HTR-8/SVneo (cell line): ENCODE data around the gene BPTF.
A peak's percentile ranks its signal among the peaks of the same experiment; 100 is the strongest.
"Not testable (repeated sequence)": the region's sequence is repeated elsewhere in the genome, so short reads cannot be mapped to it uniquely, and the experiment has no call there.

Source experiments
- DNase-seq: peaks from one replicate; pipeline ENCODE4 v3.0.0; 2011; ENCODE audit warnings: low spot score, mixed read lengths; ENCODE audit not compliant: insufficient read length
- FAIRE-seq: peaks from 2 replicates; lab custom pipeline; 2011; peaks lifted over from hg19 to GRCh38; lab: Jason Lieb, UNC

Gene BPTF

DNA sequence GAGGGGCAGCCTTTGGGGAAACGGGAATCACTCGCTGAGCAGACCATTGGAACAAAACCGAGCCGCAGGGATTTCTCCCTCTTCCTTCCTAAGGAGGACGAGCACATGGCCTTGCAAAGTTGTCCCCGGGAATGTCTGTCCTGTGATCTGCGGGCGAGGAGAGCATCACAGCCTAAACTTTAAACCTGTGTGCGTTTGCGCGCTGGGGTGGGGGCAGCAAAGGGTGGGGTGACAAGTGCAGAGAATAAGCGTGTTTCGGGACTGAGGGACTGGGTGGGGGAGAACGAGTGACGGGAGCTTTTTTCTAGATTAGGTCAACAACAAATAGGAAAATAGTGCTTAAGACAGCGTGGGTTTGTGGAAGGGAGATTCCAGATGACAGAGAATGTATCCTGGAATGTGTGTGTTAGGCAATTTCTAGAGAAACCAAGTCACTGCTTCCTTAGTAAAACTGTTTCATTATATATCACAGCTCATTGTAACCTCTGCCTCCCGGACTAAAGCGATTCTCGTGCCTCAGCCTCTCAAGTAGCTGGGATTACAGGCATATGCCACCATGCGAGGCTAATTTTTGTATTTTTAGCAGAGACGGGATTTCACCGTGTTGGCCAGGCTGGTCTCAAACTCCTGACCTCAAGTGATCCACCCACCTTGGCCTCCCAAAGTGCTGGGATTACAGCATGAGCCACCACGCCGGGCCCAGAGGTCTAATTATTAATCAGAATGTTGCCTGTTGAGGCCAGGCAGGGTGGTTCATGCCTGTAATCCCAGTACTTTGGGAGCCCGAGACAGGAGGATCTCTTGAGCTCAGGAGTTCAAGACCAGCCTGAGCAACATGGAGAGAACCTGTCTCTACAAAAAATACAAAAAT is 171.2 kb downstream of the BPTF start, which contains the start of gene C17orf58:
C17orf58 (minus strand) TSS at position 169 of the 871 bp plus-strand sequence. CDS start 271 bp downstream, outside the sequence.
- FAIRE-seq, result peak; percentile 36

GRCh38 chr17:67998466-67998865 is 173.2 kb downstream of the BPTF start:
- FAIRE-seq (no peak), DNase-seq (no peak)

More for the DNA sequence above, 171.2 kb downstream of the BPTF start, which contains the start of gene C17orf58:
- not testable (repeated sequence) for DNase-seq

GRCh38 chr17:67999291-67999911 is 174.1 kb downstream of the BPTF start:
- DNase-seq (no peak), FAIRE-seq (peak; percentile 28)

DNA sequence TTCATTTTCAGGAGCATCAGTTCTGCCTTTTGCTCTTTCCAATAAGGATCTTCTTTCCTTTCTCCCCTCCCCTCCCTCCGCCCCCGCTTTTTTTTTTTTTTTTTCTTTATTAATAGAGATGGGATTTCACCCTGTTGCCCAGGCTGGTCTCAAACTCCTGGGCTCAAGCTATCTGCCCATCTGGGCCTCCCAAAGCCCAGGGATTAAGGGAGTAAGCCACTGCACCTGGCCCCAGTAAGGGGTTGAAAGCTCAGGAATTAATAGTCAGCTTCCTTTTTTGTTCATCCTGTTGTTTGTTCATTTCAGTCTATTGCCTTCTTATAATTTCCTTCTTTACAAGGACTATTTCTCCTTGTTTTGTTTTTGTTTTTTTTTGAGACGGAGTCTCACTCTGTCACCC is 178.9 kb downstream of the BPTF start:
- FAIRE-seq, result no peak

DNA sequence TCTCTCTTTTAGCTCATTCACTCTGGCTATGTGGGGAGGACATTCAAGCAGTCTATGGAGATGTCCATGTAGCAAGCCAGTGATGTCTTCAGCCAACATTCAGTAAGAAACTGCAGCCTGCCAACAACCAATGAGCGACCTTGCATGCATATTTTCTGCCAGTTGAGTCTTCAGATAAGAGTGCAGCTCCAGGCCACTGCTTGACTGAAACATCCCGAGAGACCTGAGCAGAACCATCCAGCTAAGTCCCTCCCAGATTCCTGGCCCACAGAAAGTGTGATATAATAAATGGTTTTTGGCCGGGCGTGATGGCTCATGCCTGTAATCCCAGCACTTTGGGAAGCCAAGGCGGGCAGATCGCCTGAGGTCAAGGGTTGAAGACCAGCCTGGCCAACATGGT is 181.5 kb downstream of the BPTF start:
- FAIRE-seq (no peak), DNase-seq (no peak)

More for the DNA sequence above, 178.9 kb downstream of the BPTF start:
- no peak for DNase-seq

- FAIRE-seq (no peak), DNase-seq (no peak)
These were observed 185.9 kb downstream of the BPTF start for GRCh38 chr17:68011199-68011665.

GRCh38 chr17:68013385-68013784 is 188.1 kb downstream of the BPTF start:
- no peak for DNase-seq
- FAIRE-seq, result no peak

- FAIRE-seq (no peak), DNase-seq (no peak)
These were observed 189.9 kb downstream of the BPTF start for GRCh38 chr17:68015081-68015723.

DNA sequence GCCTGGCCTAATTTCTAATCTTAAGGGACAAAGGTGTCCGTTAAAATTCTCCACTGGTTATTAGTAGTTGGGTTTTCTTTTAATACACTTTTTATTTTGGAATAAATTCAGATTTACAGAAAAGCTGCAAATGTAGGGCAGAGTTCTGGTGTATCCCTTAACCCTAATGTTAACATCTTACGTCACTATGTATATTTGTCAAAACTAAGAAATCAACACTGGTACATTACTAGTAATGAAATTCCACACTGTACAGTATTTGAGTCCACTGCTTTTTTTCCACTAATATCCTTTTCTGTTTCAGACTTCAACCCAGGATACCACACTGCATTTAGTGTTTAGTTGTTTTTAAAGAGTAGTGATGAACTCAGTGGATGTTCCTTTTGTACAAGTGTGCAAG is 191.5 kb downstream of the BPTF start:
- DNase-seq, result no peak
- no peak for FAIRE-seq

GRCh38 chr17:68018493-68018892 is 193.2 kb downstream of the BPTF start:
- FAIRE-seq, DNase-seq: not testable (repeated sequence)

DNA sequence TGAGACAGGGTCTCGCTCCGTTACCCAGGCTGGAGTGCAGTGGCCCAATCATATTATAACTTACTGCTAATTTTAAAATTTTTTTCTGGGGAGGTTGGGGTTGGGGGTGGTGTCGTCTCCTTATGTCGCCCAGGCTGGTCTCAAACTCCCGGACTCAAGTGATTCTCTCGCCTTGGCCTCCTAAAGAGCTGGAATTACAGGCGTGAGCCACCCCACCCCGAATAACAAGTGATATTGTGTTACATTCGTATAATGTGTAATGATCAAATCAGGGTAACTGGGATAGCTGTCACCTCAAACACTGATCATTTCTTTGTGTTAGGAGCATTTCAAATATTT is 194.0 kb downstream of the BPTF start:
- DNase-seq (no peak), FAIRE-seq (no peak)

- FAIRE-seq, result peak; percentile 99
- DNase-seq, result peak; percentile 98
These were observed 194.5 kb downstream of the BPTF start for GRCh38 chr17:68019675-68020408.

GRCh38 chr17:68020409-68020756 is 195.1 kb downstream of the BPTF start:
- FAIRE-seq (no peak), DNase-seq (no peak)

DNA sequence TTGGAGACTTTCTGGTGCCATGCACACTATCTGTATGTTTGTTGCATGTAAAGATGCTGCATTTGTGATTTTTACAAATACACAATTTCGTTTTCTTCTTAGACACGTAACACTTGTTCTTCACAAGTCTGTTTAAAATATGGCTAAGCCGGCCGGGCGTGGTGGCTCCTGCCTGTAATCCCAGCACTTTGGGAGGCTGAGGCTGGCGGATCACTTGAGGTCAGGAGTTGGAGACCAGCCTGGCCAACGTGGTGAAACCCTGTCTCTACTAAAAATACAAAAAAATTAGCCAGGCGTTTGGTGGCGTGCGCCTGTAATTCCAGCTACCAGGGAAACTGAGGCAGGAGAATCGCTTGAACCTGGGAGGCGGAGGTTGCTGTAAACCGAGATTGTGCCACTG is 195.5 kb downstream of the BPTF start:
- FAIRE-seq, DNase-seq: not testable (repeated sequence)

DNA sequence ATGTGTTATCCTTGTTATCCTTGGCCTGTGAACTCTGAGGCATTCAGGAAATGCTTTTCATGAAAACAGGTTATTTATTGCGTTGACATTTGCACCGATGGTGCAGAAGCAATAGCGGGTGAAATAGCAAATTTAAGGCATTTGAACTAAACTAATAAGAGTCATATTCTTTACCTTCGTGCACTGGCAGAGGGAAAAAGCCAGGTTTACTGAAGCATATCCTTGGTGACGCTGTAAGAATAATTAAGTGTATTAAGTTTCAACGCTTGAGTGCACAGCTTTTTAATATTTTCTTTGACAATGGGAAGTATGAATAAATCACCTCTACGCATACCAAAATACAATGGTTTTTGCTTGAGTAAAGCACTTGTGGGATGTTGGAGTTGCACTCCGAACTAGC is 196.7 kb downstream of the BPTF start:
- DNase-seq, result no peak
- no peak for FAIRE-seq

DNA sequence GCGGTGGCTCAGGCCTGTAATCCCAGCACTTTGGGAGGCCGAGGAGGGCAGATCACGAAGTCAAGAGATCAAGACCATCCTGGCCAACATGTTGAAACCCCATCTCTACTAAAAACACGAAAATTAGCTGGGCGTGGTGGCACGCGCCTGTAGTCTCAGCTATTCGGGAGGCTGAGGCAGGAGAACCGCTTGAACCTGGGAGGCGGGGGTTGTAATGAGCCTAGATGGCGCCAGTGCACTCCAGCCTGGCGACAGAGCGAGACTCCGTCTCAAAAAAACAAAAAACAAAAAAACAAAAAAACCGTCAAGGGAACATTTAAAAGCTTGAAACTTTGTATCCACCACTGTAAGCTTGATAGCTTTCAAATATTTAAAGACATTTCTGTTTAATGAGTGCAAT is 197.2 kb downstream of the BPTF start:
- not testable (repeated sequence) for DNase-seq, FAIRE-seq

GRCh38 chr17:68029512-68030215 is 204.4 kb downstream of the BPTF start:
- FAIRE-seq, result no peak
- no peak for DNase-seq
